NCI-H1417 treated with DMSO at 0.1 percent for 48 hours (cell line): ENCODE results near the gene GDI1.
A peak's percentile ranks its signal among the peaks of the same experiment; 100 is the strongest.

ENCODE experiments used
- DNase-seq: peaks from one replicate; lab custom pipeline; 2025; lab: John Stamatoyannopoulos, UW

Gene GDI1

GRCh38 chrX:154482786-154483185 is 45.8 kb downstream of the GDI1 start:
- no peak for DNase-seq

GRCh38 chrX:154483325-154483724 is 46.4 kb downstream of the GDI1 start:
- no peak for DNase-seq

GRCh38 chrX:154484255-154485149 is 47.5 kb downstream of the GDI1 start:
- DNase-seq, result no peak

GRCh38 chrX:154485150-154486051 is 48.4 kb downstream of the GDI1 start:
- no peak for DNase-seq

- DNase-seq, result no peak
These were observed 49.1 kb downstream of the GDI1 start for GRCh38 chrX:154486052-154486395.

- DNase-seq, result no peak
These were observed 49.6 kb downstream of the GDI1 start, which contains the start of gene UBL4A for GRCh38 chrX:154486396-154487207. TSS of gene UBL4A (minus strand) at chrX:154486615. CDS start at chrX:154486584, 31 bp downstream.

- no peak for DNase-seq
These were observed 50.8 kb downstream of the GDI1 start for GRCh38 chrX:154487518-154488290.

GRCh38 chrX:154488336-154489075 is 51.6 kb downstream of the GDI1 start:
- no peak for DNase-seq

- no peak for DNase-seq
These were observed 52.2 kb downstream of the GDI1 start for GRCh38 chrX:154489182-154489581.

GRCh38 chrX:154490021-154490413 is 53.1 kb downstream of the GDI1 start:
- no peak for DNase-seq

GRCh38 chrX:154490414-154491083 is 53.6 kb downstream of the GDI1 start, which contains the start of gene SLC10A3:
TSS of gene SLC10A3 (minus strand) at chrX:154490629. CDS start at chrX:154488940, 1,689 bp downstream.
- DNase-seq, result peak; percentile 53
